Activated T-helper 17 cell treated with anti-CD3 and anti-CD28 coated beads, Interleukin-2, amount 50 U/mL, for 72 hours (primary cell): ENCODE results near the gene RAET1E. TPM values are rescaled to one million over a fixed set of nuclear protein-coding genes. Genes with fewer than 3 reads are reported as not detected.
A peak's percentile ranks its signal among the peaks of the same experiment; 100 is the strongest.
"Not testable (repeated sequence)": the region's sequence is repeated elsewhere in the genome, so short reads cannot be mapped to it uniquely, and the experiment has no call there.

Experiments used
- ATAC-seq: fragments of 150-1000 bp; cut with Tn5 transposase; replicated peaks from 2 replicates; pipeline ENCODE4 v1.10.0; 2021; ENCODE audit warnings: mild to moderate bottlenecking, moderate library complexity
- H3K27ac Mint-ChIP-seq: one replicate; pipeline ENCODE4 v1.8.0; 2022; ENCODE audit warnings: mixed read lengths
- H3K27me3 Mint-ChIP-seq: one replicate; pipeline ENCODE4 v1.8.0; 2022; ENCODE audit warnings: mixed read lengths
- H3K36me3 Mint-ChIP-seq: one replicate; pipeline ENCODE4 v1.8.0; 2022; ENCODE audit warnings: low read depth, mild to moderate bottlenecking, mixed read lengths
- H3K4me1 Mint-ChIP-seq: one replicate; pipeline ENCODE4 v1.8.0; 2022; ENCODE audit warnings: mixed read lengths
- H3K4me3 Mint-ChIP-seq: one replicate; pipeline ENCODE4 v1.8.0; 2022; ENCODE audit warnings: mild to moderate bottlenecking, mixed read lengths
- H3K9me3 Mint-ChIP-seq: one replicate; pipeline ENCODE4 v1.8.0; 2022; ENCODE audit warnings: mixed read lengths
- total RNA-seq, 2 donors: library from RNA; stranded (reverse); gene quantifications; one replicate each; pipeline ENCODE4 v1.2.3, GENCODE V29; 2022

The RAET1E gene
- total RNA-seq, 2 donors from 2014 or later = 0.99 to 4.9 TPM

DNA sequence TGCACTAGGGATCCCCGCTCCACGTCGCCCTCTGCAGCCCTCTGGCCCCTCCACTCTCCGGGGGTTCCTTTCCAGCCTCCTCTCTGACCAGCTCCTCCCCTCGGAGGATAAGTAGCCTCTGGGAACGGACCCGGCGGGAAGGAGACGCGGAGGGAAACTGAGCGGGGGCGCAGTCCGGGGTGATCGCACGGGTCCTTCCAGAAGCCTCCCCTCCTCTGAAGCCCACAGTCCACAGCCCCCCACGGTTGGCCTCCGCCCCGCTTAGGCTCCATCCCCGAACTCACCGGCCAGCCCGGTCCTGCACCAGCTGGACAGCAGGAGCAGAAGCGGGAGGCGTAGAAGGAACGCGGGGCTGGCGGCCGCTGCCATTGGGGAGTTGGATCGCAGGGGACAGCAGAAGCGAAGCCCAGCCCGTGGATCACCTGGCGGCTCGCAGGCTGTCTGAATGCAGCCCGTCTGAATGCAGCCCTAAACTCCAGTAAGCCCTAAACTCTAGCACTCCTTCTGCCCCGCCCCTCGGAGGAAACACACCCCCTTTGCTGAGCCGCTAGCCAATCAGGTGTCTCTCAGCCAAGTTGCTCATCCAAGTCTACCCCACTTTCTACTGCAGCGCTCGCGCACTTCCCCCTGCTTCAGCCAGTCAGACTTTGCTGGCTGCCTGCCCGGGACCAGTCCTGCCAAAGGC lies 24.9 kb upstream of the RAET1E start, which contains the start of gene RAET1G:
Gene RAET1G (minus strand): TSS at position 480 of the 685 bp plus-strand sequence. CDS start 111 bp downstream, at position 369.
- ATAC-seq = peak; percentile 95
- H3K36me3 Mint-ChIP-seq = no peaks in the 10 kb centered on the region
- H3K4me1 Mint-ChIP-seq = peaks cover 18% of the 10 kb centered on the region
- H3K27me3 Mint-ChIP-seq = peaks cover 57% of the 10 kb centered on the region
- H3K27ac Mint-ChIP-seq = no peak within 1 kb of the TSS
- H3K9me3 Mint-ChIP-seq = no peaks in the 10 kb centered on the region
- H3K4me3 Mint-ChIP-seq = peak within 1 kb of the TSS; percentile 82

DNA sequence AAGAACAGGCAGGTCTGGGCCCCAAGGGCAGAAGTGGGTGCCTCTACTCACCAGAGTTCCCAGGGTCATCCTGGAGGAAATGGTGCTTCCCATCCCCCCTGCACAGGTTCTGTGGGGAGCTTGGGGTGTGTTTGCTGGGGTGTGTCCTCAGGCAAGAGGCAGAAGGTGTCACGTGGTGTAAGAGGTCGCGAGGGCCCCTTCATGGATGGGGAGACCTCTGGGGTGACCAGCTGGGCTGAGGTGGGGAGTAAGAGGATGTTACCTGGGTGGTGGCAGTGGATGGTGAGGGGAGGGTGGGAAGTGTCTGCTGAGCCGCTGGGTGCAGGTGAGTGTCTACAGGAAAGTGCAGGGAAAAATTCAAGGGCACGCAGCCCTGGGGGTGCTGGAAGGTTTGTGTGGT lies 24.2 kb upstream of the RAET1E start:
- peaks cover 18% of the 10 kb centered on the region for H3K4me1 Mint-ChIP-seq
- ATAC-seq, H3K27ac Mint-ChIP-seq, H3K36me3 Mint-ChIP-seq, H3K9me3 Mint-ChIP-seq: not testable (repeated sequence)
- peaks cover 51% of the 10 kb centered on the region for H3K27me3 Mint-ChIP-seq
- H3K4me3 Mint-ChIP-seq = peak overlapping the region; percentile 82

GRCh38 chr6:149921361-149921760 lies 23.4 kb upstream of the RAET1E start:
- ATAC-seq = no peak
- Mint-ChIP-seq H3K27ac (no peak overlapping the region), H3K4me1 (peaks cover 17% of the 10 kb centered on the region), H3K9me3 (no peaks in the 10 kb centered on the region), H3K36me3 (no peaks in the 10 kb centered on the region), H3K4me3 (peak overlapping the region; percentile 82), H3K27me3 (peaks cover 49% of the 10 kb centered on the region)

DNA sequence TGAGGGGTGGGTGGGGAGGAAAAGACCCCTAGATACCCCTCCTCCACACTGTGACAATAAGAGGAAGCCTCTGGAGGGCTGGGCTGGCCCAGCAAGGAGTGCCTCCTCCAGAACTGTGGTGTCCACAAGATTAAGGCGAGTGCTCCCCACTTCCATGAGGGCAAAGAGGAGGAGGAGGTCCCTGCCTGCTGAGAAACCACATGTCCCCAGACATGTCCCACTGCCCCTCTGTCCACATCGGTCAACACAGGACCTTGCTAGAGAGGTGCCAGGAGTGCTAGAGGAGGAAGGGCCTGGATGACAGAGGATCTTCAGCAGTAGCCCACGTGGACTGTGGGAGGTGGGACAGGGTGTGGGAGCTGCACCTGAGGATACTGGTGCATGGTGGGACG lies 21.9 kb upstream of the RAET1E start:
- Mint-ChIP-seq H3K4me1 (peaks cover 10% of the 10 kb centered on the region), H3K9me3 (no peaks in the 10 kb centered on the region), H3K4me3 (no peak overlapping the region), H3K36me3 (no peaks in the 10 kb centered on the region), H3K27ac (no peak overlapping the region), H3K27me3 (peaks cover 40% of the 10 kb centered on the region)
- ATAC-seq = no peak

DNA sequence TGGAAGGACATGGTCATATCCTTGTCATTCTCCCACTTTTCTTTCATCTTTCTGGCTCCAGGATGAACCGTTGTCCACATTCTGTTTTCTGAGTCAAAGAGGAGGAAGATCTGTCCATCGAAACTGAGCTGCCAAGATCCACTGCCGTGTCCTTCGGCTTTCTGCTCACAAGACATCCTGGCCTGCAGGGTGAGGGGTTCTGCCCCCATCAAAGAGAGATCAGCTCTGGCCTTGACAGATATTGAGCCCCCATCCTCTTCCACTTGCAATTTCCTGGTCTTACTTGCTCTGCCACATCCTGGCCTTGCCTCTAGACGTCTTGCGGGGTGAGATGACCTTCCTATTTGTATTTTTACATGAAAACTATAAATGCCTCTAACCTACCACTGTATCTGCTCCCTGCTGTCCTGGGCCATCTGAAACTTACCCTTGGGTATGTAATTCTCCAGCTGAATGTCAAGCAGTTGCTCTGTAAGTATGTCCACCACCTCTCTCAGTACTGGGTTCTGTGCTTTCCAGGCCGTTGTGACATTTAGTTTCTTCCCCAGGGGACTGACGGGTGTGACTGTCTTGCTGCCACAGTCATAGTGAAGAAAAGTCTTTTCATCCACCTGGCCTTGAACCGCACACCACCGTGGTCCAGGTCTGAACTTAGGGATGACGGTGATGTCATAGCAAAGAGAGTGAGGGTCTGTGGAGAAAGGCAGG lies 21.4 kb upstream of the RAET1E start:
- H3K27me3 Mint-ChIP-seq = peaks cover 37% of the 10 kb centered on the region

GRCh38 chr6:149918151-149918905 lies 20.4 kb upstream of the RAET1E start:
- Mint-ChIP-seq H3K27ac (no peak overlapping the region), H3K9me3 (no peaks in the 10 kb centered on the region), H3K27me3 (peaks cover 37% of the 10 kb centered on the region), H3K4me1 (peaks cover 8% of the 10 kb centered on the region), H3K4me3 (no peak overlapping the region), H3K36me3 (no peaks in the 10 kb centered on the region)
- ATAC-seq = no peak

More for the DNA sequence above, 21.4 kb upstream of the RAET1E start:
- not testable (repeated sequence) for H3K27ac Mint-ChIP-seq, H3K4me3 Mint-ChIP-seq, ATAC-seq, H3K9me3 Mint-ChIP-seq, H3K36me3 Mint-ChIP-seq
- H3K4me1 Mint-ChIP-seq = peaks cover 10% of the 10 kb centered on the region

DNA sequence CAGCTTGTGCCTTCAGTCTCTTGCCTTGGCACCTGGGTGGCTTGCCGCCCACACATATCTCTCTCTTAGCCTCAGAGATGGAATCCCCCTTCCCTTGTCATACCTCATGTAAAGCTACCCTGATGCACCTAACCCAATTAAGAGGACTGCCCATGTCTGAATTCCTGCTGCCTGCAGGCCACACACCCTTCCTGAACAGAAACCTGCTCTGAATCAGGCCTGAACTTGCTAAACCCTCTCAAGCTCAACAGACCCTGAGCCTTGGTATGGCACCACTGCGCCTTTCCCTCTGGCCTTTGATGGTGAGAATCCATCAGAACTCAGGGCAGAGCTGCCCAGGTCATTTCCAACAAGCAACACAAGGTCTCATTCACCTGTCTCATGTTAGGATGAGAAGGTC lies 19.8 kb upstream of the RAET1E start:
- H3K4me1 Mint-ChIP-seq = peaks cover 7% of the 10 kb centered on the region
- H3K27me3 Mint-ChIP-seq = peaks cover 31% of the 10 kb centered on the region
- H3K36me3 Mint-ChIP-seq = no peaks in the 10 kb centered on the region
- no peak overlapping the region for H3K27ac Mint-ChIP-seq
- no peak overlapping the region for H3K4me3 Mint-ChIP-seq
- no peaks in the 10 kb centered on the region for H3K9me3 Mint-ChIP-seq
- ATAC-seq = no peak

DNA sequence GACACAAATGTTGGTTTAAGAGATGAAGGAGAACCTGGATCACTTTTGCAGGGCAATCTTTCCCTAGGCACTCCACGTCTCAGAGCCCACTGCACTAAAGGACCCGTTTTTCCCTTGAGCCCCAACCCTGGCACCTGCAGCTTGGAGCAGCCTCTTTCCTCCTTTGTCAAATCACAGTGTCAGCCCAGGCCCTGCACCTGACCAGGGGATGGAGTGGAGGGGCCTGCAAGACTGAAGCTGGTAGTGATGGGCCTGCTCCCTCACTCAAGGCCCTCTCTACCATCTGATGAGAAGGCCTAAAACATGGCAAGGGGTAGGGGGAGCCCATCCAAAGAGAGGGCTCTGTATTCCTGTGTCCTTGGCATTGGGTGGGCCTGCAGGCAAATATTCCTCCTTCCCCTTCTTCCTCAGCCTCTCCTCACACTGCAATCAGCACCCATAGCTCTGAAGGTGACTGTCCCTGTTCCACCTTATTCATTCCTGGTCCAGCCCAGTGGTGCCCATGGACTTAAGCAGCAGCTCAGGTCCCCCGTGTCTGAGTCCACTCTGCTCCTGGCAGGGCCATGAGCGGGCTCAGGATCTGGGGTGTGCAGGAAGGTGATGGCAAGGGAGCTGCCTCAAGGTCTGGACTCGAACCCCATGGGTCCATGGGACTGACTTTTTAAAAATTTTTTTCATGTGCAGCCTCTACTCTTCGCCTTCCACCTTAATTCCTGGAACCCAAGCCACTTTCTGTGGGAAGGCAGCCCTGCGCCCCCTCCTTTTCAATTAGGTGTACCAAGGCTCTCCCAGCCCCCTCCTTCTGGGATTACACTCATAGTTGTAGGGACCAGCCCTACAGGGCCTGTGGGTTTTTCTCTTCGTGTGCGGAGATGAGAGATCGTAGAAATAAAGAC lies 18.3 kb upstream of the RAET1E start:
- Mint-ChIP-seq H3K4me3 (no peak overlapping the region), H3K36me3 (no peaks in the 10 kb centered on the region), H3K27ac (no peak overlapping the region), H3K9me3 (no peaks in the 10 kb centered on the region), H3K27me3 (peaks cover 23% of the 10 kb centered on the region), H3K4me1 (no peaks in the 10 kb centered on the region)
- no peak for ATAC-seq

DNA sequence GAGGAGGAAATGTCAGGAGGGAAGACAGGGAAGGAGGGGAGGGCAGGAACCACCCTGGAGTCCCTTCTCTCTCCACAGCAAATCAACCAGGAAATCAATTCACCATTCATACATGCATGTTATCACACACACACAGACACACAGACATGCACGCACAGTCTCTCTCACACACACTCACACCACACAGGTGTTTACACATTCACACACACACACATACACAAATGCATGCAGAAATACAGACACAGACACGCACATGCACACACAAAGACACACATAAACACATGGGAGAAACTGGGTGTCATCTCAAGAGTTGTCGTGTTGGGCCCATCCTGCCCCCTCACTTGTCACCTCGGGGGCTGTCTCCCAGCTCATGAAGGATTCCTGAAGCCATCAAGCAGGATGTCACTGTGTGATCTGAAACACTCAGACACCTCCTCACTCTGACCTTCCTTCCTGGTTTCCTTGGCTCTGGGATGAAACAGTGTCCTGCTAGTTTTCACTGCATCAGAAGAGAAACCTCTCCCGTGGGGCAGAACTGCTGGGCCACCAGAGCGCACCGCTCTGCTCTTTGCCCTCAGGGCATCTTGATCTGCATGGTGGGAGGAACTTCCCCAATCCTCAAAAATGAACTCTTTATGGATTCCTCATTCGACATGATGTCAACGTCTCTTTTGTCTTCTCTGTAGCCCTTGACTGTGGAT lies 15.8 kb upstream of the RAET1E start:
- no peaks in the 10 kb centered on the region for H3K4me1 Mint-ChIP-seq
- H3K4me3 Mint-ChIP-seq = no peak overlapping the region
- H3K27me3 Mint-ChIP-seq = peaks cover 11% of the 10 kb centered on the region
- H3K36me3 Mint-ChIP-seq = no peaks in the 10 kb centered on the region
- H3K9me3 Mint-ChIP-seq = no peaks in the 10 kb centered on the region
- no peak overlapping the region for H3K27ac Mint-ChIP-seq
- no peak for ATAC-seq

- ATAC-seq = peak; percentile 21
- H3K36me3 Mint-ChIP-seq = no peaks in the 10 kb centered on the region
- no peak overlapping the region for H3K27ac Mint-ChIP-seq
- no peaks in the 10 kb centered on the region for H3K4me1 Mint-ChIP-seq
- no peak overlapping the region for H3K4me3 Mint-ChIP-seq
- no peaks in the 10 kb centered on the region for H3K9me3 Mint-ChIP-seq
- H3K27me3 Mint-ChIP-seq = peaks cover 7% of the 10 kb centered on the region
These were observed 15.2 kb upstream of the RAET1E start for GRCh38 chr6:149913085-149913484.

- not testable (repeated sequence) for H3K4me1 Mint-ChIP-seq, H3K4me3 Mint-ChIP-seq, H3K27me3 Mint-ChIP-seq, H3K36me3 Mint-ChIP-seq, H3K9me3 Mint-ChIP-seq, ATAC-seq, H3K27ac Mint-ChIP-seq
These were observed 14.8 kb upstream of the RAET1E start for GRCh38 chr6:149912680-149913079.

DNA sequence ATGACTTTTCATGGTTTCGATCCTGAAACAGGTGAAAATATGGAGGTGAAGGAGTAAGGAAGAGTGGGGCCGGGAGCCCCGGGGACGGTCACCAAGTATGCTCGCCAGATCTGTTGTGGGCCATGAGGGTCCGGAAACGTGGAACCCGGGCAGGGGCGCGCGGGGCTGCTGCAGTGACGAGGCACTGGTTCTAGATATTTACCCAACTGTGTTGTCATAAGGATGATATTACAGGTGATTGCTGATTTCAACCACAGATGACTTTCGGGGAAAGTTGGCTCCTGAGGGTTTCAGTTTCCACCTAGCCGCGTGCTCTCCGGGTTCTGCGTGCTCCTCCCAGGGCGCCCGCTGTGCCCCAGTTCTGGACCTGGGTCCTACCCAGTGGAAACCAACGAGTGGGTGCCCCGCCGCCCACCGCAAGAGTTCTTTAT lies 12.8 kb upstream of the RAET1E start:
- H3K36me3 Mint-ChIP-seq = no peaks in the 10 kb centered on the region
- H3K27me3 Mint-ChIP-seq = peaks cover 7% of the 10 kb centered on the region
- no peak overlapping the region for H3K27ac Mint-ChIP-seq
- H3K4me3 Mint-ChIP-seq = no peak overlapping the region
- no peaks in the 10 kb centered on the region for H3K9me3 Mint-ChIP-seq
- H3K4me1 Mint-ChIP-seq = no peaks in the 10 kb centered on the region
- ATAC-seq = peak; percentile 28

GRCh38 chr6:149909701-149910470 lies 12.0 kb upstream of the RAET1E start:
- Mint-ChIP-seq H3K9me3 (no peaks in the 10 kb centered on the region), H3K36me3 (no peaks in the 10 kb centered on the region), H3K27ac (no peak overlapping the region), H3K4me1 (no peaks in the 10 kb centered on the region), H3K27me3 (peaks cover 7% of the 10 kb centered on the region), H3K4me3 (no peak overlapping the region)
- ATAC-seq = no peak
